OCI-LY3 (cell line): ENCODE data around the gene POLR2E.

Source experiments
- H2AFZ ChIP-seq: fragments of 200-600, 300-600 bp; shearing (Covaris generic); 2 replicates; pipeline ENCODE4 v1.6.0; 2014; ENCODE audit warnings: antibody characterized with exemption, low read depth, low read length
- H3K27ac ChIP-seq: fragments of 200-600, 300-600 bp; sonication (generic); 2 replicates; pipeline ENCODE4 v1.5.1; 2014; ENCODE audit warnings: mild to moderate bottlenecking, low read length, moderate library complexity, mixed read lengths
- H3K27me3 ChIP-seq: fragments of 200-600, 300-600 bp; sonication (generic); 2 replicates; pipeline ENCODE4 v1.6.1; 2014; ENCODE audit warnings: low read depth, low read length, mixed read lengths
- H3K36me3 ChIP-seq: fragments of 200-600, 300-600 bp; sonication (generic); replicated peaks from 2 replicates; pipeline ENCODE3; 2014; ENCODE audit warnings: low read depth, low read length, mixed read lengths
- H3K4me1 ChIP-seq: fragments of 300-600, 200-600 bp; sonication (generic); 2 replicates; pipeline ENCODE4 v1.6.1; 2014; ENCODE audit warnings: low read length, mixed read lengths
- H3K4me2 ChIP-seq: fragments of 200-600, 300-600 bp; sonication (generic); 2 replicates; pipeline ENCODE4 v1.6.1; 2014; ENCODE audit warnings: low read length, mixed read lengths
- H3K4me3 ChIP-seq: fragments of 300-600, 200-600 bp; sonication (generic); 2 replicates; pipeline ENCODE4 v1.5.1; 2014; ENCODE audit warnings: antibody characterized with exemption, mild to moderate bottlenecking, low read length, moderate library complexity
- H3K79me2 ChIP-seq: fragments of 300-600, 200-600 bp; shearing (Covaris generic); 2 replicates; pipeline ENCODE4 v1.6.1; 2014; ENCODE audit warnings: mild to moderate bottlenecking, low read length, mixed read lengths
- H3K9ac ChIP-seq: fragments of 300-600, 200-600 bp; shearing (Covaris generic); 2 replicates; pipeline ENCODE4 v1.6.0; 2014; ENCODE audit warnings: mild to moderate bottlenecking, low read length, moderate library complexity
- H3K9me3 ChIP-seq: fragments of 200-600, 300-600 bp; shearing (Covaris generic); 2 replicates; pipeline ENCODE4 v1.6.1; 2014; ENCODE audit warnings: low read length, mixed read lengths; ENCODE audit not compliant: insufficient read depth
- H4K20me1 ChIP-seq: fragments of 200-600, 300-600 bp; sonication (generic); 2 replicates; pipeline ENCODE4 v1.6.1; 2016; ENCODE audit warnings: low read length, mixed read lengths; ENCODE audit not compliant: insufficient read depth
- CTCF ChIP-seq: fragments of 200-600, 300-600 bp; sonication (generic); IDR thresholded peaks from 2 replicates; pipeline ENCODE4 v1.5.1; 2014; ENCODE audit warnings: antibody characterized with exemption, low read length, low read depth
- EZH2phosphoT487 ChIP-seq: fragments of 200-600 bp; shearing (Covaris generic); IDR thresholded peaks from 2 replicates; pipeline ENCODE4 v1.6.1; 2018; ENCODE audit warnings: antibody characterized with exemption, mixed run types, low read depth

POLR2E gene

GRCh38 chr19:1047696-1048147 is 47.5 kb downstream of the POLR2E start:
- Histone ChIP-seq H3K4me3 (no peak overlapping the region), H3K4me1 (no peaks in the 10 kb centered on the region), H3K79me2 (no peaks in the 10 kb centered on the region), H3K27me3 (no peaks in the 10 kb centered on the region), H2AFZ (no peak overlapping the region), H3K9me3 (no peaks in the 10 kb centered on the region), H3K27ac (no peak overlapping the region), H3K4me2 (no peak overlapping the region), H3K9ac (no peak overlapping the region), H3K36me3 (peaks cover 31% of the 10 kb centered on the region), H4K20me1 (no peaks in the 10 kb centered on the region)
- no peak for TF ChIP-seq EZH2phosphoT487
- no peak for TF ChIP-seq CTCF

- TF ChIP-seq EZH2phosphoT487 (no peak), CTCF (no peak)
- Histone ChIP-seq H3K4me1 (no peaks in the 10 kb centered on the region), H4K20me1 (no peaks in the 10 kb centered on the region), H3K36me3 (peaks cover 37% of the 10 kb centered on the region), H2AFZ (no peak overlapping the region), H3K4me2 (no peak overlapping the region), H3K4me3 (no peak overlapping the region), H3K9me3 (no peaks in the 10 kb centered on the region), H3K27me3 (no peaks in the 10 kb centered on the region), H3K27ac (no peak overlapping the region), H3K79me2 (no peaks in the 10 kb centered on the region), H3K9ac (no peak overlapping the region)
Measured at GRCh38 chr19:1046836-1047695, 48.1 kb downstream of the POLR2E start.

GRCh38 chr19:1046117-1046626 is 49.0 kb downstream of the POLR2E start:
- Histone ChIP-seq H3K79me2 (peaks cover 3% of the 10 kb centered on the region; the same call in 1 of the 2 replicates), H2AFZ (no peak overlapping the region), H3K4me3 (no peak overlapping the region), H3K9ac (no peak overlapping the region), H3K4me1 (peaks cover 4% of the 10 kb centered on the region), H3K9me3 (no peaks in the 10 kb centered on the region), H4K20me1 (peaks cover 3% of the 10 kb centered on the region; the same call in 1 of the 2 replicates), H3K27ac (no peak overlapping the region), H3K4me2 (no peak overlapping the region), H3K27me3 (no peaks in the 10 kb centered on the region), H3K36me3 (peaks cover 33% of the 10 kb centered on the region)
- TF ChIP-seq EZH2phosphoT487 (no peak), CTCF (no peak)

GRCh38 chr19:1045247-1045603 is 50.0 kb downstream of the POLR2E start:
- Histone ChIP-seq H3K9me3 (no peaks in the 10 kb centered on the region), H3K4me2 (no peak overlapping the region), H4K20me1 (peaks cover 5% of the 10 kb centered on the region; the same call in 1 of the 2 replicates), H3K36me3 (peaks cover 33% of the 10 kb centered on the region), H3K4me1 (peaks cover 5% of the 10 kb centered on the region), H3K4me3 (no peak overlapping the region), H3K79me2 (peaks cover 10% of the 10 kb centered on the region; the same call in 1 of the 2 replicates), H3K27me3 (no peaks in the 10 kb centered on the region), H3K27ac (no peak overlapping the region), H3K9ac (no peak overlapping the region), H2AFZ (no peak overlapping the region)
- TF ChIP-seq EZH2phosphoT487 (no peak), CTCF (no peak)
